GM04503 (cell line): ENCODE results near the gene AKT1.
"Not testable (repeated sequence)": the region's sequence is repeated elsewhere in the genome, so short reads cannot be mapped to it uniquely, and the experiment has no call there.

Source experiments
- DNase-seq: peaks from one replicate; pipeline ENCODE4 v3.0.0-alpha.2; 2012; ENCODE audit warnings: low read depth

The AKT1 gene

DNA sequence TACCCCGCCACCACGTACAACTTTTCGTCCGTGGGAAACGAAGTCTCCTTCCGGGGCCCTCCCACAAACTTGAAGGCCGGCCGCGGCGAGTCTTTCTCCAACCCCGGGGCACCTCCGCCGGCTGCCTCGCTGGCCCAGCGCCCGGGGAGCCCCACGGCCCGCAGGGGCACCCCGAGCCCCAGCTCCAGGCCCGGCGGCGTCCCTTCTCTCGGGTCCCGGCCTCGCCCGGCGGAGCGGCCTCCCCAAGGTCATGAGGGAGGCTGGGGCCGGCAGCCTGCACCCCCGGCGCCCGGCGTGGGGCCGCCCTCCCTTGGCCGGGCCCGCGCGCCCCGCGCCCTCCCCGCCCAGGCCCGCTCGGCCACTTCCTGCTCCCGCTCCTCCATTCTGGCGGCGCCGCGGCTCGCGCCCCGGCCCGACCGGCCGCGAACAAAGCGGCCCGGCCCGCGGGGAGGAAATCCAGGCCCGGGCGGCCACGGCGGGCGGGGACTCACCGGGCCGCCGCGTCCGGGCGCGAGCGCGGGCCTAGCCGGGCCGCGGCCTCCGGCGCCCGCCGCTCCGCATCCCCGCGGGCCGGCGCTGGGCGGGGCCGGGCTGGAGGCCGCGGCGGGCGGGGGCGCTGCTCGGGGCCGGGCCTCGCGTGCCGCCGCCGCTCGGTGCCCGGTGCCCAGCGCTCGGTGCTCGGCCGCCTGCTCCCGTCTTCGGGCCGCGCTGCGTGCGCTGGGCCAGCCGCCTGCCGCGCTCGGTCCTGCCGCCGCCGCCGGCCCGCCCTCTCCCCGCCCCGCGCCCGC lies at the start of gene AKT1:
AKT1 (minus strand) TSS at position 756 of the 788 bp plus-strand sequence. CDS start 3,105 bp downstream, outside the sequence.
- DNase-seq, result no peak

DNA sequence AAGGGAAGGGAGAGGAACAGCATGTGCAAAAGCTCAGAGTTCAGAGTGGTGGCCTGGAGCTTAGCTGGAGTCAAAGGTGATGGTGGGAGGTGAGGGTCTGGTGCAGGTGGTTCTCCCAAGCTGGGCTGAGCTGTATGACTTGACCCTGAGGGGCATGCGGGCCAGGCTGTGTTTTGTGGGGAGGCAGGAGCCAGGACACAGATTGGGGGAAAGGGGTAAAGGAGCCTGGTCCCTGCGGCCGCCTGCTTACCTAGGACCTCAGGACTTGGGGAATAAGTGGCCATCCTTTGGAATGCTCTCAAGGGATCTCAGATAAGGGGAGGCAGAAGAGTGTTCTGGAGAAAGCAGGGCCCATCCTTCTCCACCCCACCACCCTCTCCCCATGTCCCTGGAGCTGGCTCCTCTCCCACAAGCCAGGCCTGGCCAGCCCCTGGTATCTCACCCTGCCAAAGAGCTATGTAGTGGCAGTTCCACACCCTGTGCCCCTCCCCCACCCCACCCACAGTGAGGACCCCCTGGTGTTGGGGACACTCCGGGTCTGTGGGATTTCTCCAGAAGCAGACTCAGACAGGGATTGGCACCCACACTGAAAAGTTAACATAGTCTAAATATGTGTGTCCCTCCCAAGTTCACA lies 49.6 kb upstream of the AKT1 start:
- DNase-seq, result no peak

DNA sequence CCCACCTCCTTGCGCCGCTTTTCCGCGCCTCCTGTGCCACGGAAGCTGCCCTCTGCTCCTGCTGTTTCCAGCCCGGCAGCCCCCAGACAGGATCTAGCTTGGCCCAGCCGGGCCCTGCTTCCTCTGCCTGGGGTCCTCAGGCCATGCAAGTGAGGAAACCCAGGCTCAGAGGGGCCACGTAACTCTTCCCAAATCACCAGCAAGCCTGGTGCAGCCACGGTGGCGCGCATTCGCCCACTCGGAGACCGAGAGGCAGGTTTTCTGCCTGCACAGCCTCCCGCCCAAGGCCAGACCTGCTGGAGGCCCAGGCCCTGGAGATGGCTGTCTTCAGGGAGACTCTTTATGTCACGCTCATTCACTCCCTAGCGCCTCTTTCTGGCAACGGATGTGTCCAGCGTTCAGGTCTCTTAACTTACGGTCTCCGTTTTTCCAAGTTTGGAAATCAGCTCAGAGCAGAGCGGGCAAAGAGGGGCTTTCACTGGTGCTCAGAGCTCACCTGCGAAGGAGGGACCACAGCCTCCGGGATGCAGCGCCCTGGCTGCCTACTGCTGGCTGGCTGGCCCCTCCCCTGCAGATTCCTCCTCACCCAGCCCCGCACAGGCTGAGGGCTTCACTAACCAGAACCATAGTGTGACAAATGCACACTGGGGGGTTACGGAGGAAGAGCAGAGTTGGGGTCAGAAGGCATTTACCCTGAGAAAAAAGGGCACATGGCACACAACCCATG lies 48.9 kb upstream of the AKT1 start:
- DNase-seq, result no peak

GRCh38 chr14:104843442-104844305 lies 48.1 kb upstream of the AKT1 start:
- DNase-seq, result no peak

DNA sequence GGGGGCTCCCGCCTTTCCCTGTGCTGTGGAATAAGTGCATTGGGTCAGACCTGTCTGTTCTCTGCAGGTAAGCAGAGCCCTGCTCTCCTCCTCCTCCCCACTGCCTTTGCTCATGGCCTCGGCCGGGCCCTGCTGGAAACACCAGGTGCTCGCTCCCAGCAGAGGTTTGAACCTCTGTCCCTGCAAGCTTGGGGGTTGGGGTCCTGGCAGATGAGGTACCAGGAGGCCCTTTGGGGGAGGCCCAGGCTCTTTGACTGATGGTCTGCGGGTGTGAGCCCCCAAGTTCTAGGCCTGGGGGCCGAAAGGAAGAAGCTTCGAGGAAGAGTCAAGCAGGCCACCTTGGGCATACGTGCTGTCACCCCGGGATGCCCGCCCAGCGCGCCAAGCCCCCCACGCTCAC lies 47.5 kb upstream of the AKT1 start:
- DNase-seq, result no peak

GRCh38 chr14:104841730-104842129 lies 46.2 kb upstream of the AKT1 start:
- no peak for DNase-seq

GRCh38 chr14:104836171-104836935 lies 40.8 kb upstream of the AKT1 start:
- not testable (repeated sequence) for DNase-seq

DNA sequence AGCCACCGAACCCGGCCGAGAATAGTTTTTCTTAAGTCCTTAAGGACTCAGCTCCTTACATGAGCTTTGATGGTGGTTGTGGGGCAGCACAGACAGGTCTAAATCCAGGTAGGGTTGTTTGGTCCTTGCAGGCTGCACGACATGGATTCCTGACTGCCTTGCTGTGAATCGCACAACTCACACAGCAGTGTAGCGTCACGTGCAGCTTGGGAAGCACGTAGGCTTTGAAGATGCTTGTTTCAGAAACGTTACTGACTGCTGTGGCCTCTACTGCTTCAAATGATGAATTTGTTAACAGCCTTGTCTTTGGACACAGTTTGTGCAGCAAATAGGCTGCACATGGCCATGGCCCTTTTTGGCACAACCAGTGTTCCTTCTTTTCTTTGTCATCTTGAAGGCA lies 35.2 kb upstream of the AKT1 start:
- DNase-seq, result no peak

DNA sequence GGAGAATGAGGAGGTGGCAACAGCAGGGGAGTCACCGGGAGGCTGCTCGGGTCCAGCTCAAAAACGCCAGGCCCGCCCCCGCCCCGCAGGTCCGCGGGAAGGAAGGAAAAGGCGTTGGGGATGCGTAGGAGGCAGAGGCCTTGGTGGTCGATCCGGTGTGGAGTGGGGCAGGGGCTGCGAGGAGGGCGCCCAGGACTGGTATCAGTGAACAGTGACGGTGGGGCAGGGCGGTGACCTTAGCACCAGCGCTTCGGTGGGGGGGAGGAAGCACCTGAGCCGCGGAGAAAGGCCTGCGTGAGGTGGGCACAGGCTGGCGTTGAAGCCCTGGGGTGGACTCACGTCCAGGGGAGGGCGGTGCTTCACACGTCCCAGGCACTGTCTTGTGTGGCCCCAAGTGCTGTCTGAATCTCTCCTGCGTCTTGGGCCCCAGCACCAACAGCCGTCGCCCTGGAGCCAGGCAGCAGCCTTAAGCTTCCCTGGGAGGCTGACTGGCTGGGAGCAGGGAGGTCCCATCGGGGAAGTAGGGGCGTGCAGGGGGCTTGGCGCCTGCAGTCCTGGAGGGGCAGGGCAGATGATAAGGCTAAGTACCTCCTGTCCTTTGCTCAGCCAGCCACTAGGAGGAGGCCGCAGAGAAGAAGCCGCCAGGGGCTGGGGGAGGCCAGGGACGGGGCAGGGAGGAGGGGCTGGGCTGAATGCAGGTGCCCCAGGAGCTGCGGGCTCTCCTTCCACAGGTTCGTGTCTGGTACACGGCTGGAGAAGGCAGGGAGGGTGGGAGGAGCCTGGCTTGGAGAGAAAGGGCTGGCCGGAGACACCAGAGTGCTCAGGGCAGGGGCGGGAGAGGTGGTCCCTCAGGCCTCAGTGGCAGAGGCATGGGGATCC lies 31.9 kb upstream of the AKT1 start:
- no peak for DNase-seq

DNA sequence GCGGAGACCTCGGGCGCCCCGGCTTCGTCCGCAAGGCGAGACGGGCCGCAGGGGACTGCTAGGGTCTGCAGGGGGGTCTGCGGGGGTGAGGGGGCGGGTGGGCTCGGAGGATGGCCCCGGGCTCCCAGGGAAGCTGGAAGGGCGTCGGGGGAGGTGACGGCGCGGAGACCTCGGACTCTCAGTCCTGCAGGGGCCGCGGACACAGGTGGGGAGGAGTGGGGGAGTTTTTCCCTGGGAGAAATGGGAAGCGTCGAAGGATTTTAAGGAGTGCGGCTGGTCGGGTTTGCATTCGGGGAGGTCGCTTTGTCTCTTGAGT lies 31.3 kb upstream of the AKT1 start:
- DNase-seq, result no peak

DNA sequence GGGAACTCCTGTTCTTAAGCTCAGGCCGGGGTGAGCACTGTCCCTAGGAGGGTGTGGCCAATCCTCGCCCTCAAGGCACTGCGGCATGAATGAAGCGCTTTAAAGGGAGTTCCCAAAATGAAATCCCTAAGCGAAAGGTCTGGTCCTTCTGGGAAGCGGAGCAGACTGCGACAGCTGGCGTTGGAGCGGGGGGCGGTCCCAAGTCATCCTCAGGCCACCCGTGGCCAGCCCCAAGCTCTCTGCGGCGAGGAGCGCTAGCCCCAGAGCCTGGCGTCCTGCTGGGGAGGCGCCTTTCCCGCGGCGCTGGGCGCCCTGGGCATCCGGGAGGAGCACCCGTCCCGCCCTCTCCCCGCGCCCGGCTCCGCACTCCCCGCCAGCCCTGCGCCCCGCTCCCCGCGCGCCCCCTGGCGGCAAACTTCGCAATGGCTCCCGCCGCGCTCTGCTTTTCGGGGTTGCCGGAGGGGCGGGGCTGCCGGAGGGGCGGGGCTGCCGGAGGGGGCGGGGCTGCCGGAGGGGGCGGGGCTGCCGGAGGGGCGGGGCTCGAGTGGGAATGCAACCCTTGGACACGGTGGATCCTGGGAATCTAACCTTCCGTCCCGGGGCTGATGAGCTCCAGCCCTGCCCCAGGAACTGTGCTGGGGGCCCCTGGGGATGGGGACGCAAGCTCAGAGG lies 30.8 kb upstream of the AKT1 start:
- DNase-seq, result no peak

DNA sequence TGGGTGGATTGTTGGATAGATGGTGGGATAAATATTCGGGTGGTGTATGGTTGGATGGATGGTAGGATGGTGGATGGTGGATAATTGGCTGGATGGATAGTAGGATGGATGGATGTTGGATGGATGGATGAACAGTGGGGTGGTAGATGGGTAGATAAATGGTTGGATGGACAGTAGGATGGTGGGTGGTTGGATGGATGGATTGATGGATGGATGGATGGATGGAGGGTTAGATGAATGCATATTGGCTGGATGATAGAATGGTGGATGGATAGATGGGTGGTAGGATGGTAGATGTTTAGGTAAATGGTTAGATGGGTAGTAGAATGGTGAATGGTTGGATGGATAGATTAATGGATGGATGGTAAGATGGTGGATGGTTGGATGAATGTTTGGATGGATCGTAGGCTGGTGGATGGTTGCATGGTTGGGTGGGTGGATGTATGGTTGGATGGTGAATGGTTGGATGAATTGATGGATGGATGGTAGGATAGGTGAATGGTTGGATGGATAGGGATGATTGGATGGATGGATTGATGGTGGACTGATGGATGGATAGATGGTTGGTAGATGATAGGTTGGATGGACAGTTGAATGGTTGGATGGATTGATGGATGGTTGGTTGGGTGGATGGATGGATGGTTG lies 28.9 kb upstream of the AKT1 start:
- no peak for DNase-seq

DNA sequence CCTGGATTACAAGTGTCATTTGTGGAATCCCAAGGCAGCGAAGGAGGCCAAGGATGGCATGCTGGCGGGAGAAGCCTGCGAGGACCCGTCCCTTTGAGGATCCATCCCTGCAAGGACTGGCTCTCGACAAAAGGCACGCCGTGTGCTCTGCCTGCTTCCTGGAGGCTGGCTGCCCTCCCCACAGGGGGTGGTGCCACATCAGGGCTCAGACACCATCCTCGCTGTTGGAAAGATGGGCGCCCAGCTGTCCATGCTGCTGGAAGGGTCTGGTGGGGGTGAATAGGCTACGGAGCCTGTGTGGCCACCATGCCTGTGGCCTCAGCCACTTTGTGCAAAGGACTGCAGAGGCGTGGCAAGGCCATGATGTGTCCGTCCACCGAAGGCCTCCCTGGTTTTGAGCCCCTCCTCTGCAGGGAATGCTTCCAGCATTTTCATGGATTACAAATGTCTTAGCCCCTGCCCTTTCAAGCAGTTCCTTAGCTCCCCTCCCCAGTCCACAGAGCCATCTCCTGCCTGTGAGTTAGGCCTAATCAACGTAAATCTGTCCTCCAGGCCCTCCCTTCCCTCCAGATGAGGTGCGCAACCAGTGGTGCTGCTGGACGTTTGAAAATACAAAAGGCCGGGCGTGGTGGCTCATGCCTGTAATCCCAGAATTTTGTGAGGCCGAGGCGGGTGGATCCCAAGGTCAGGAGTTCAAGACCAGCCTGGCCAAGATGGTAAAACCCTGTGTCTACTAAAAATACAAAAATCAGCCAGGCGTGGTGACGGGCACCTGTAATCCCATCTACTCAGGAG lies 27.5 kb upstream of the AKT1 start:
- DNase-seq, result no peak

GRCh38 chr14:104821971-104822608 lies 26.5 kb upstream of the AKT1 start:
- DNase-seq, result no peak

DNA sequence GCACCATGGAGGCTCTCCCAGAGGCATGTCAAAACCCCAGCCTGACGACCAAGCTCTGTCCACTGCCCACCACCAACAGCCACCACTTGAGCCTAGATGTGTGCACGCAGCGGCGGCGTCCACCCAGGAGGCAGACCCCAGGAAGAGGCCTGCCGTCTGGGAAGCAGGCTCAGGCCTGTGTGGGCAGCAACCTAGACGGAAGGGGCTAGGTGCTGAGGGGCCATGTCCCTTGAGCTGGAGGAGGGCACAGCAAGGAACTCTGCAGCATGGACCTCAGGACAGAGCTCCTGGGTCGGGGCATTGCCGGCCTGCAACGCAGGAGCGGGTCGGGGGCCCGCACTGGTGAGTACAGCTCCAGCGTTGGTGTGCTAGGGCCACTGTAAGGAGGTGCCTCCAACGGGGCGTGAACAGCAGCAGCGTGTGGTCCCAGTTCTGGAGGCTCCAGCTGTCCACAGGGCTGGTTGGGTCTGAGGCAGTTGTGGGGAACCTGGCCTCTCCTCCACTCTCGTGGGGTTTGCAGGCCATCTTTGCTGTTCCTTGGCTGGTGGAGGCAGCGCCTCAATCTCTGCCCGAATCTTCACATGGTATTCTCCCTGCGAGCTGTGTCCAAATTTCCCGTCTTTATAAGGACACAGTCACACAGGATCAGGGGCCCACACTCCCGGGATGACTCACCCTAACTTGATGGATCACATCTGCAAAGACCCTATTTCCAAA lies 25.8 kb upstream of the AKT1 start:
- DNase-seq, result no peak

DNA sequence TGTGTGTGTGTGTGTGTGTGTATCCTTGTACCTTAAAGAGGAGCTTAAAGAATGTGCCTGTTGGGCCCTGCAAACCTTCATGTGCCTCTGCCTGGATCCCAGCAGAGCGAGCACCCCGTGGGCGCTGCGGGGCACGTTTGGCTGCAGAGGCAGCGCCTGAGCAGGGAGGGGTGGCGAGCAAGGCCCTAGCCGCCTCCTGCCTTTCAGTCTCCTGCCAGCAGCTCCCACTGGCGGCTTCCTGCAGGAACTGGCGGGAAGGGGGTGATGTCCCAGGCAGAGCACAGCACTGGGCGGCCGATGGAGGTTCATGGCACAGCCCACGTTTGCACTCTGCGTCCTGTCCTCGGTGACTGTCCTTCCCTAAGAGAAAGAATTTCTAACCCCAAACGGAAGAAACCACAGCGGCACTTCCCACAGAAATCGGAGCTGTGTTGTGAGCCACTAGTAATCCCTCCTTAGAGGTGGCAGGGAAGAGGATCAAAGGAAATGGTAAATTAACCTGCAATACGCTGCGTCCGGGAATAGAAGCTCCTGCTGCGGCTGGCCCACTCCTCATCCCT lies 25.2 kb upstream of the AKT1 start:
- DNase-seq, result no peak

GRCh38 chr14:104819361-104819781 lies 23.8 kb upstream of the AKT1 start:
- DNase-seq, result no peak
